Breast epithelium (tissue), 3 donors: ENCODE results near the gene SPATA3.

Source experiments
- CTCF ChIP-seq, 3 donors: fragments of 450-650 bp; IDR thresholded peaks; one replicate each; pipeline ENCODE4 v1.5.1; 2016 to 2017; ENCODE audit warnings: antibody characterized with exemption in 3 of 3, mild to moderate bottlenecking in 3 of 3, moderate library complexity in 3 of 3
- POLR2A ChIP-seq: fragments of 450-650 bp; IDR thresholded peaks from one replicate; pipeline ENCODE4 v1.6.1; 2016; ENCODE audit warnings: antibody characterized with exemption, mild to moderate bottlenecking, moderate library complexity

- TF ChIP-seq CTCF (IDR thresholded peaks at IDR 0.05) (no peak), POLR2A (no peak)
These were observed 31.7 kb upstream of the SPATA3 start for GRCh38 chr2:230964136-230964730.
